H1 (cell line): ENCODE results near the gene ENOPH1.

Experiments
- ATF2 ChIP-seq: IDR thresholded peaks from 2 replicates; pipeline ENCODE4 v1.6.1; 2012; ENCODE audit warnings: low read length, inconsistent platforms
- CTCF ChIP-seq, 3 experiments: IDR thresholded peaks; 1 replicate in 2 of 3; 2 replicates in 1 of 3; pipeline versions ENCODE4 v1.5.1 to v1.6.1; 2011; ENCODE audit warnings: low read length in 3 of 3, mild to moderate bottlenecking in 3 of 3, inconsistent platforms in 2 of 3, low read depth in 1 of 3, moderate library complexity in 1 of 3; ENCODE audit not compliant: insufficient read depth in 1 of 3; ENCODE audit errors: control extremely low read depth in 1 of 3
- POLR2A ChIP-seq, 2 experiments: IDR thresholded peaks; 1 replicate in 1 of 2; 2 replicates in 1 of 2; pipeline ENCODE4 v1.6.1; 2011; ENCODE audit warnings: low read depth in 2 of 2, low read length in 2 of 2, mild to moderate bottlenecking in 2 of 2; ENCODE audit errors: control extremely low read depth in 1 of 2
- RAD21 ChIP-seq, 2 experiments: IDR thresholded peaks in 1 of 2; conservative IDR thresholded peaks in 1 of 2; 2 replicates each; pipeline ENCODE4 v1.6.1; 2011; ENCODE audit warnings: low read depth in 2 of 2, low read length in 2 of 2, improper control_type of control experiment in 1 of 2, inconsistent platforms in 1 of 2, mild to moderate bottlenecking in 1 of 2, moderate library complexity in 1 of 2
- RFX5 ChIP-seq: IDR thresholded peaks from 2 replicates; pipeline ENCODE4 v1.6.1; 2011; ENCODE audit warnings: low read depth, low read length, improper control_type of control experiment, borderline replicate concordance
- SP4 ChIP-seq: IDR thresholded peaks from 2 replicates; pipeline ENCODE4 v1.6.1; 2012; ENCODE audit warnings: low read length, inconsistent platforms
- TAF7 ChIP-seq: optimal IDR thresholded peaks from 2 replicates; pipeline ENCODE3; 2011; ENCODE audit warnings: low read depth, mild to moderate bottlenecking, inconsistent platforms, low read length, moderate library complexity, borderline replicate concordance
- YY1 ChIP-seq: IDR thresholded peaks from 2 replicates; pipeline ENCODE4 v1.6.1; 2011; ENCODE audit warnings: low read depth, mild to moderate bottlenecking, low read length
- ZNF274 ChIP-seq: IDR thresholded peaks from 2 replicates; pipeline ENCODE4 v1.7.0; 2012; ENCODE audit warnings: low read length, borderline replicate concordance; ENCODE audit errors: extremely low read depth

- no peak for TF ChIP-seq YY1
- TF ChIP-seq RAD21 (IDR thresholded peaks at IDR 0.05 in 1 of 2, conservative IDR thresholded peaks at IDR 0.05 in 1 of 2; ENCODE audit: low read depth in 2 of 2, low read length in 2 of 2): no peak
- TF ChIP-seq CTCF (IDR thresholded peaks at IDR 0.05; ENCODE audit: control extremely low read depth in 1 of 3, insufficient read depth in 1 of 3, low read depth in 1 of 3, low read length in 3 of 3): no peak
- no peak for TF ChIP-seq SP4
- TF ChIP-seq TAF7: no peak
- TF ChIP-seq POLR2A (IDR thresholded peaks at IDR 0.05; ENCODE audit: control extremely low read depth in 1 of 2, low read depth in 2 of 2, low read length in 2 of 2): no peak
- no peak for TF ChIP-seq ZNF274
- no peak for TF ChIP-seq RFX5
- no peak for TF ChIP-seq ATF2
These were observed 3.4 kb downstream of the ENOPH1 start for GRCh38 chr4:82433791-82434190.
